Transverse colon (tissue), 3 donors: Measurements from ENCODE around the gene DPF3.

Experiments
- CTCF ChIP-seq, 5 experiments: fragments of 200-600 bp in 3 of 5; fragments of 450-650 bp in 2 of 5; sonication (generic) in 3 of 5; IDR thresholded peaks; 1 replicate in 2 of 5; 2 replicates in 3 of 5; pipeline ENCODE4 v1.5.1; 2016 to 2017; ENCODE audit warnings: antibody characterized with exemption in 5 of 5, inconsistent platforms in 3 of 5, mild to moderate bottlenecking in 2 of 5, moderate library complexity in 1 of 5
- EP300 ChIP-seq: sonication (generic); formaldehyde crosslinking; IDR thresholded peaks from one replicate; pipeline ENCODE4 v1.6.1; 2017; ENCODE audit warnings: antibody characterized with exemption, low read depth

DNA sequence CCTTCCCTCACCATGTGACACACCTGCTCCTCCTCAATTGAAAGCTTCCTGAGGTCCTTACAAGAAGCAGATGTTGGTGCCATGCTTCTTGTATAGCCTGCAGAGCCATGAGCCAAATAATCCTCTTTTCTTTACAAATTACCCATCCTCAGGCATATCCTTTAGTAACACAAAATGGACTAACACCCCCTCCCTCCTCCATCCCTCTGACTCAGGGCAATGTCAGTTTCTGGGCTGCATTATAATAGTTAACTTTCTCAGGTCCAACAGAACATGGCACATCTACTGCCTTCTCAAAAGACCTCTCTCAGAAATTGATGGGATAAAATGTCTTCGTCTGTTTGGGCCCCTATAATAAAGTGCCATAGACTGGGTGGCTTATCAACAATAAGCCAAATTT is 287.0 kb downstream of the DPF3 start:
- TF ChIP-seq CTCF (IDR thresholded peaks at IDR 0.05) (no peak), EP300 (no peak)
